ENCODE data around the gene TRIM47. TPM values are rescaled to one million over a fixed set of nuclear protein-coding genes. Genes with fewer than 3 reads are reported as not detected.

Gene TRIM47
- total RNA-seq, 1 donor from 2014 or later: 46.3 TPM

GRCh38 chr17:75897160-75898019 is 19.0 kb upstream of the TRIM47 start:
- no peak for TF ChIP-seq CTCF (IDR thresholded peaks at IDR 0.05)
- Mint-ChIP-seq H3K9me3 (ENCODE audit: low read depth) (no peaks in the 10 kb centered on the region), H3K36me3 (ENCODE audit: low read depth) (peaks cover 8% of the 10 kb centered on the region), H3K27ac (ENCODE audit: unreplicated experiment) (peak overlapping the region; percentile 68), H3K27me3 (ENCODE audit: low read depth) (no peaks in the 10 kb centered on the region), H3K4me1 (ENCODE audit: low read depth) (peaks cover 27% of the 10 kb centered on the region), H3K4me3 (ENCODE audit: unreplicated experiment) (peak overlapping the region; percentile 57)
- DNase-seq (ENCODE audit: low spot score): no peak

- no peak for DNase-seq (ENCODE audit: low spot score)
- Mint-ChIP-seq H3K36me3 (ENCODE audit: low read depth) (peaks cover 8% of the 10 kb centered on the region), H3K27me3 (ENCODE audit: low read depth) (no peaks in the 10 kb centered on the region), H3K27ac (ENCODE audit: unreplicated experiment) (peak within 1 kb of the TSS; percentile 80), H3K9me3 (ENCODE audit: low read depth) (no peaks in the 10 kb centered on the region), H3K4me1 (ENCODE audit: low read depth) (peaks cover 27% of the 10 kb centered on the region), H3K4me3 (ENCODE audit: unreplicated experiment) (peak within 1 kb of the TSS; percentile 80)
- peak; percentile 72 for TF ChIP-seq CTCF (IDR thresholded peaks at IDR 0.05)
These were observed 18.2 kb upstream of the TRIM47 start, which contains the start of gene TRIM65 for GRCh38 chr17:75896415-75897159. TRIM65 (minus strand) TSS chr17:75896951; CDS start chr17:75896937, 14 bp downstream.

- DNase-seq (ENCODE audit: low spot score): no peak
- Mint-ChIP-seq H3K27ac (ENCODE audit: unreplicated experiment) (peak overlapping the region; percentile 80), H3K4me3 (ENCODE audit: unreplicated experiment) (peak overlapping the region; percentile 80), H3K27me3 (ENCODE audit: low read depth) (no peaks in the 10 kb centered on the region), H3K4me1 (ENCODE audit: low read depth) (peaks cover 27% of the 10 kb centered on the region), H3K36me3 (ENCODE audit: low read depth) (peaks cover 8% of the 10 kb centered on the region), H3K9me3 (ENCODE audit: low read depth) (no peaks in the 10 kb centered on the region)
- peak; percentile 61 for TF ChIP-seq CTCF (IDR thresholded peaks at IDR 0.05)
These were observed 17.2 kb upstream of the TRIM47 start for GRCh38 chr17:75895370-75896155.

GRCh38 chr17:75894049-75894733 is 15.8 kb upstream of the TRIM47 start:
- Mint-ChIP-seq H3K27ac (ENCODE audit: unreplicated experiment) (peak overlapping the region; percentile 42), H3K4me3 (ENCODE audit: unreplicated experiment) (peak overlapping the region; percentile 18), H3K36me3 (ENCODE audit: low read depth) (peaks cover 7% of the 10 kb centered on the region), H3K4me1 (ENCODE audit: low read depth) (peaks cover 27% of the 10 kb centered on the region), H3K27me3 (ENCODE audit: low read depth) (no peaks in the 10 kb centered on the region), H3K9me3 (ENCODE audit: low read depth) (no peaks in the 10 kb centered on the region)
- no peak for TF ChIP-seq CTCF (IDR thresholded peaks at IDR 0.05)
- DNase-seq (ENCODE audit: low spot score): no peak

Data from chondrocyte (in vitro differentiated cells).